Measurements from ENCODE around the gene IGSF9. TPM values are rescaled to one million over a fixed set of nuclear protein-coding genes. Genes with fewer than 3 reads are reported as not detected.

Gene IGSF9
- total RNA-seq, 5 donors from 2014 or later (not counting 1 experiment from before 2014, with no cell fraction given): 0.06 to 0.16 (median 0.12) TPM; not detected in 2

- no peak overlapping the region for H3K4me3 ChIP-seq (ENCODE audit: control insufficient read depth in 1 of 2, extremely low read depth in 1 of 2, low read length in 1 of 2)
- H3K27ac Mint-ChIP-seq: no peak overlapping the region
- no peak overlapping the region for H3K27ac ChIP-seq (ENCODE audit: low read length)
- DNase-seq (no peak), ATAC-seq (replicated peaks in 1 of 4) (no peak)
- no peaks in the 10 kb centered on the region for H3K36me3 Mint-ChIP-seq
- WGBS (ENCODE audit: insufficient coverage): no CpG with 5 or more reads among the region's 2 CpGs
- peaks cover 19 to 38% of the 10 kb centered on the region in 2 donors for H3K27me3 Mint-ChIP-seq
- H3K4me1 ChIP-seq (ENCODE audit: control insufficient read depth in 1 of 2, extremely low read depth in 1 of 2, insufficient read depth in 2 of 2, low read length in 2 of 2): peaks cover 0 to 2% of the 10 kb centered on the region in 2 experiments
- no peak overlapping the region for H3K4me3 Mint-ChIP-seq
- ChIA-PET CTCF (no interaction called here), POLR2A (no interaction called here)
- peaks cover 0 to 2% (median 0%) of the 10 kb centered on the region in 3 donors for H3K4me1 Mint-ChIP-seq
- H3K9me3 Mint-ChIP-seq: no peaks in the 10 kb centered on the region
- no peaks in the 10 kb centered on the region for H3K36me3 ChIP-seq (ENCODE audit: control insufficient read depth in 2 of 2, extremely low read depth in 1 of 2, insufficient read depth in 1 of 2, low read length in 1 of 2)
- no peaks in the 10 kb centered on the region for H3K9me3 ChIP-seq
- peaks cover 0 to 39% of the 10 kb centered on the region in 2 experiments for H3K27me3 ChIP-seq (replicated peaks in 1 of 2; ENCODE audit: control insufficient read depth in 2 of 2, extremely low read depth in 1 of 2, insufficient read depth in 2 of 2, low read length in 1 of 2)
Observed at GRCh38 chr1:159951016-159951415, 5.6 kb upstream of the IGSF9 start.

GRCh38 chr1:159949981-159950381 is 4.6 kb upstream of the IGSF9 start:
- WGBS (ENCODE audit: insufficient coverage): 96% methylated on average over 4 of the region's 4 CpGs
- H3K27ac ChIP-seq (ENCODE audit: low read length): no peak overlapping the region
- H3K4me1 ChIP-seq (ENCODE audit: control insufficient read depth in 1 of 2, extremely low read depth in 1 of 2, insufficient read depth in 2 of 2, low read length in 2 of 2): peaks cover 0 to 12% of the 10 kb centered on the region in 2 experiments
- Mint-ChIP-seq H3K27me3 (peaks cover 25 to 44% of the 10 kb centered on the region in 2 donors), H3K9me3 (no peaks in the 10 kb centered on the region), H3K4me3 (no peak overlapping the region), H3K36me3 (no peaks in the 10 kb centered on the region), H3K27ac (no peak overlapping the region), H3K4me1 (peaks cover 3 to 9% (median 7%) of the 10 kb centered on the region in 3 donors)
- H3K27me3 ChIP-seq (replicated peaks in 1 of 2; ENCODE audit: control insufficient read depth in 2 of 2, extremely low read depth in 1 of 2, insufficient read depth in 2 of 2, low read length in 1 of 2): peaks cover 0 to 50% of the 10 kb centered on the region in 2 experiments
- POLR2A ChIA-PET: no interaction called here
- CTCF ChIA-PET: no interaction called here
- no peaks in the 10 kb centered on the region for H3K9me3 ChIP-seq
- H3K4me3 ChIP-seq (ENCODE audit: control insufficient read depth in 1 of 2, extremely low read depth in 1 of 2, low read length in 1 of 2): no peak overlapping the region
- H3K36me3 ChIP-seq (ENCODE audit: control insufficient read depth in 2 of 2, extremely low read depth in 1 of 2, insufficient read depth in 1 of 2, low read length in 1 of 2): no peaks in the 10 kb centered on the region
- ATAC-seq (replicated peaks in 1 of 4) (no peak), DNase-seq (no peak)

- Mint-ChIP-seq H3K27me3 (peaks cover 27 to 48% of the 10 kb centered on the region in 2 donors), H3K27ac (no peak overlapping the region), H3K9me3 (no peaks in the 10 kb centered on the region), H3K4me1 (peaks cover 7 to 13% (median 12%) of the 10 kb centered on the region in 3 donors), H3K36me3 (no peaks in the 10 kb centered on the region), H3K4me3 (no peak overlapping the region)
- DNase-seq: no peak
- peaks cover 0 to 13% of the 10 kb centered on the region in 2 experiments for H3K4me1 ChIP-seq (ENCODE audit: control insufficient read depth in 1 of 2, extremely low read depth in 1 of 2, insufficient read depth in 2 of 2, low read length in 2 of 2)
- 85% methylated on average over 5 of the region's 6 CpGs for WGBS (ENCODE audit: insufficient coverage)
- CTCF ChIA-PET: interaction anchor here in 1 of 2 donors (0.6 kb wide), 1 partner anchor 1772 kb away, joined by 4 read pairs; no protein-coding TSS in a partner anchor
- no peaks in the 10 kb centered on the region for H3K36me3 ChIP-seq (ENCODE audit: control insufficient read depth in 2 of 2, extremely low read depth in 1 of 2, insufficient read depth in 1 of 2, low read length in 1 of 2)
- peaks cover 0 to 58% of the 10 kb centered on the region in 2 experiments for H3K27me3 ChIP-seq (replicated peaks in 1 of 2; ENCODE audit: control insufficient read depth in 2 of 2, extremely low read depth in 1 of 2, insufficient read depth in 2 of 2, low read length in 1 of 2)
- no peaks in the 10 kb centered on the region for H3K9me3 ChIP-seq
- POLR2A ChIA-PET: no interaction called here
- no peak for ATAC-seq (replicated peaks in 1 of 4)
- no peak overlapping the region for H3K27ac ChIP-seq (ENCODE audit: low read length)
- H3K4me3 ChIP-seq (ENCODE audit: control insufficient read depth in 1 of 2, extremely low read depth in 1 of 2, low read length in 1 of 2): no peak overlapping the region
Observed at GRCh38 chr1:159949123-159949522, 3.7 kb upstream of the IGSF9 start.

GRCh38 chr1:159947942-159948341 is 2.5 kb upstream of the IGSF9 start:
- no peak overlapping the region for H3K27ac Mint-ChIP-seq
- POLR2A ChIA-PET: no interaction called here

GRCh38 chr1:159946242-159947187 is 1.1 kb upstream of the IGSF9 start:
- WGBS (ENCODE audit: insufficient coverage): 71% methylated on average over 5 of the region's 9 CpGs
- Mint-ChIP-seq H3K4me1 (peaks cover 7 to 13% (median 12%) of the 10 kb centered on the region in 3 donors), H3K9me3 (no peaks in the 10 kb centered on the region), H3K4me3 (peak overlapping the region in 2 of 3 donors; percentile 44 to 74), H3K27ac (no peak overlapping the region), H3K36me3 (no peaks in the 10 kb centered on the region), H3K27me3 (peaks cover 30 to 47% of the 10 kb centered on the region in 2 donors)
- ChIA-PET POLR2A (no interaction called here), CTCF (interaction anchor here in 1 of 2 donors (0.5 to 3.4 kb wide), 5 partner anchors 54 to 814 kb away, joined by 3 to 15 read pairs (median 4); no protein-coding TSS in a partner anchor)
- Histone ChIP-seq H3K4me1 (ENCODE audit: control insufficient read depth in 1 of 2, extremely low read depth in 1 of 2, insufficient read depth in 2 of 2, low read length in 2 of 2) (peaks cover 0 to 13% of the 10 kb centered on the region in 2 experiments), H3K9me3 (no peaks in the 10 kb centered on the region), H3K4me3 (ENCODE audit: control insufficient read depth in 1 of 2, extremely low read depth in 1 of 2, low read length in 1 of 2) (no peak overlapping the region), H3K36me3 (ENCODE audit: control insufficient read depth in 2 of 2, extremely low read depth in 1 of 2, insufficient read depth in 1 of 2, low read length in 1 of 2) (no peaks in the 10 kb centered on the region), H3K27ac (ENCODE audit: low read length) (no peak overlapping the region), H3K27me3 (replicated peaks in 1 of 2; ENCODE audit: control insufficient read depth in 2 of 2, extremely low read depth in 1 of 2, insufficient read depth in 2 of 2, low read length in 1 of 2) (peaks cover 0 to 58% of the 10 kb centered on the region in 2 experiments)
- DNase-seq (no peak), ATAC-seq (replicated peaks in 1 of 4) (no peak)

More at GRCh38 chr1:159947942-159948341, 2.5 kb upstream of the IGSF9 start:
- Mint-ChIP-seq H3K36me3 (no peaks in the 10 kb centered on the region), H3K27me3 (peaks cover 25 to 49% of the 10 kb centered on the region in 2 donors), H3K4me1 (peaks cover 7 to 13% (median 12%) of the 10 kb centered on the region in 3 donors), H3K4me3 (no peak overlapping the region), H3K9me3 (no peaks in the 10 kb centered on the region)
- Histone ChIP-seq H3K27me3 (replicated peaks in 1 of 2; ENCODE audit: control insufficient read depth in 2 of 2, extremely low read depth in 1 of 2, insufficient read depth in 2 of 2, low read length in 1 of 2) (peaks cover 0 to 58% of the 10 kb centered on the region in 2 experiments), H3K27ac (ENCODE audit: low read length) (no peak overlapping the region), H3K4me3 (ENCODE audit: control insufficient read depth in 1 of 2, extremely low read depth in 1 of 2, low read length in 1 of 2) (no peak overlapping the region), H3K36me3 (ENCODE audit: control insufficient read depth in 2 of 2, extremely low read depth in 1 of 2, insufficient read depth in 1 of 2, low read length in 1 of 2) (no peaks in the 10 kb centered on the region), H3K4me1 (ENCODE audit: control insufficient read depth in 1 of 2, extremely low read depth in 1 of 2, insufficient read depth in 2 of 2, low read length in 2 of 2) (peaks cover 0 to 13% of the 10 kb centered on the region in 2 experiments), H3K9me3 (no peaks in the 10 kb centered on the region)
- 67% methylated on average over 1 of the region's 1 CpG for WGBS (ENCODE audit: insufficient coverage)
- DNase-seq (no peak), ATAC-seq (replicated peaks in 1 of 4) (no peak)
- CTCF ChIA-PET: interaction anchor here in 1 of 2 donors (0.7 kb wide), 2 partner anchors 56 to 751 kb away, joined by 3 to 5 read pairs; no protein-coding TSS in a partner anchor

GRCh38 chr1:159944623-159945455 is 574 bp downstream of the IGSF9 start:
- Mint-ChIP-seq H3K4me1 (peaks cover 7 to 13% (median 12%) of the 10 kb centered on the region in 3 donors), H3K9me3 (no peaks in the 10 kb centered on the region), H3K27me3 (peaks cover 30 to 40% of the 10 kb centered on the region in 2 donors), H3K36me3 (no peaks in the 10 kb centered on the region), H3K27ac (peak overlapping the region in 1 of 2 donors; percentile 38), H3K4me3 (peak overlapping the region; percentile 51 to 74 (median 62))
- peaks cover 0 to 13% of the 10 kb centered on the region in 2 experiments for H3K4me1 ChIP-seq (ENCODE audit: control insufficient read depth in 1 of 2, extremely low read depth in 1 of 2, insufficient read depth in 2 of 2, low read length in 2 of 2)
- peak overlapping the region in 1 of 2 donors; percentile 30 for H3K4me3 ChIP-seq (ENCODE audit: control insufficient read depth in 1 of 2, extremely low read depth in 1 of 2, low read length in 1 of 2)
- H3K27ac ChIP-seq (ENCODE audit: low read length): no peak overlapping the region
- WGBS (ENCODE audit: insufficient coverage): 50% methylated on average over 11 of the region's 11 CpGs
- no peaks in the 10 kb centered on the region for H3K9me3 ChIP-seq
- ATAC-seq (replicated peaks in 1 of 4): no peak
- no peaks in the 10 kb centered on the region for H3K36me3 ChIP-seq (ENCODE audit: control insufficient read depth in 2 of 2, extremely low read depth in 1 of 2, insufficient read depth in 1 of 2, low read length in 1 of 2)
- peaks cover 0 to 52% of the 10 kb centered on the region in 2 experiments for H3K27me3 ChIP-seq (replicated peaks in 1 of 2; ENCODE audit: control insufficient read depth in 2 of 2, extremely low read depth in 1 of 2, insufficient read depth in 2 of 2, low read length in 1 of 2)
- no peak for DNase-seq
- ChIA-PET CTCF (interaction anchor here (0.8 to 3.4 kb wide), 3 partner anchors 52 to 149 kb away, joined by 3 to 15 read pairs (median 5); no protein-coding TSS in a partner anchor), POLR2A (no interaction called here)
